Testis (tissue), 3 donors: ENCODE measurements around the gene CD276. TPM values are rescaled to one million over a fixed set of nuclear protein-coding genes. Genes with fewer than 3 reads are reported as not detected.
A peak's percentile ranks its signal among the peaks of the same experiment; 100 is the strongest.

Experiments
- DNase-seq: peaks from one replicate; pipeline ENCODE4 v3.0.0-alpha.2; 2019
- H3K27ac ChIP-seq, 2 donors: fragments of 200-600 bp; sonication (generic); one replicate each; pipeline ENCODE4 v1.5.1; 2019
- H3K27me3 ChIP-seq: fragments of 200-600 bp; sonication (generic); one replicate; pipeline ENCODE4 v1.5.1; 2019
- H3K36me3 ChIP-seq: fragments of 200-600 bp; sonication (generic); one replicate; pipeline ENCODE4 v1.5.1; 2017; ENCODE audit warnings: low read depth; ENCODE audit errors: missing control alignments
- H3K4me1 ChIP-seq: fragments of 200-600 bp; sonication (generic); one replicate; pipeline ENCODE4 v1.5.1; 2019
- H3K4me3 ChIP-seq, 2 donors: fragments of 200-600 bp; sonication (generic); one replicate each; pipeline ENCODE4 v1.5.1; 2017 to 2019
- H3K9me3 ChIP-seq: fragments of 200-600 bp; sonication (generic); one replicate; pipeline ENCODE4 v1.5.1; 2017
- POLR2A ChIP-seq: fragments of 450-650 bp; IDR thresholded peaks from one replicate; pipeline ENCODE4 v1.6.1; 2017; ENCODE audit warnings: antibody characterized with exemption, mild to moderate bottlenecking, moderate library complexity
- WGBS, 2 donors: methylation state at CpG; one replicate each; pipeline ENCODE4 v1.1.5; 2018; 5-methylcytosine and 5-hydroxymethylcytosine counted together
- intact Hi-C: fragments of 100-400 bp; cut with DNase I; formaldehyde crosslinking; loops from one replicate; pipeline ENCODE4 v1.15.1; 2023; ENCODE audit warnings: low total_unique reads
- polyA plus RNA-seq: library from polyadenylated mRNA; stranded (reverse); fragments of 350-450 nt; fragmentation: Illumina TruSeq; extraction: RNeasy Lipid Tissue Mini Kit (QIAGEN cat#74804); gene quantifications from one replicate; pipeline ENCODE4 v1.2.3, GENCODE V29; 2014; ENCODE audit warnings: low read depth, low replicate concordance; ENCODE audit not compliant: insufficient read depth
- total RNA-seq, 2 donors: library from RNA; depleted of rRNA; stranded (reverse); fragments of >200 nt; gene quantifications; one replicate each; pipeline ENCODE4 v1.2.3, GENCODE V29; 2016
- TF ChIP-seq, protein P1 (sequence below), 3 experiments: fragments of 450-650 bp in 2 of 3; fragments of 200-600 bp in 1 of 3; sonication (generic) in 1 of 3; IDR thresholded peaks; one replicate each; pipeline ENCODE4 v1.5.1; 2016 to 2019; ENCODE audit warnings: antibody characterized with exemption in 3 of 3, mild to moderate bottlenecking in 2 of 3, moderate library complexity in 1 of 3

CD276 gene
- total and polyA plus RNA-seq, 3 donors from 2014 or later, result 43.1 to 61.5 (median 50.3) TPM

DNA sequence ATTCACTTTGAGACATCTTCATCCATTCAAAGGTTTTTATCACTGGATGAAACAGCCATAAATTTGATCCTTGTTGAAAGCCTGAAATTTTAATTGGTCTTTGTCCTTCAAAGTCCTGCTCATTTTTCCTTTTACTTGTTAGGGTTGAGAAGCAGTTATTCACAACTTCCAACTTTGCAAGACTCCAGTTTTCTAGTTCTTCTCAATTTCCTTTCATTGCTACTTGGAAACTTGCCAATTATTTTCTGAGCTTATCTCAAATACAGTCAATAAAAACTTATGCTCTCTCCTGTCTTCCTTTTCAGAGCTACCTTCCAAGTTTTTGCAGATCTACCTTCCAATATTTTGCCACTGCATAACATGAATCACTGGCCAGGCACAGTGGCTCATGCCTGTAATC, 23.7 kb upstream of the CD276 start:
- H3K27me3 ChIP-seq, result no peaks in the 10 kb centered on the region
- no peaks in the 10 kb centered on the region for H3K36me3 ChIP-seq
- no peak overlapping the region for H3K27ac ChIP-seq
- H3K4me3 ChIP-seq, result no peak overlapping the region
- H3K4me1 ChIP-seq, result no peaks in the 10 kb centered on the region
- intact Hi-C loops, result no loop called here
- no peak for DNase-seq
- no peaks in the 10 kb centered on the region for H3K9me3 ChIP-seq
- TF ChIP-seq, protein P1, sequence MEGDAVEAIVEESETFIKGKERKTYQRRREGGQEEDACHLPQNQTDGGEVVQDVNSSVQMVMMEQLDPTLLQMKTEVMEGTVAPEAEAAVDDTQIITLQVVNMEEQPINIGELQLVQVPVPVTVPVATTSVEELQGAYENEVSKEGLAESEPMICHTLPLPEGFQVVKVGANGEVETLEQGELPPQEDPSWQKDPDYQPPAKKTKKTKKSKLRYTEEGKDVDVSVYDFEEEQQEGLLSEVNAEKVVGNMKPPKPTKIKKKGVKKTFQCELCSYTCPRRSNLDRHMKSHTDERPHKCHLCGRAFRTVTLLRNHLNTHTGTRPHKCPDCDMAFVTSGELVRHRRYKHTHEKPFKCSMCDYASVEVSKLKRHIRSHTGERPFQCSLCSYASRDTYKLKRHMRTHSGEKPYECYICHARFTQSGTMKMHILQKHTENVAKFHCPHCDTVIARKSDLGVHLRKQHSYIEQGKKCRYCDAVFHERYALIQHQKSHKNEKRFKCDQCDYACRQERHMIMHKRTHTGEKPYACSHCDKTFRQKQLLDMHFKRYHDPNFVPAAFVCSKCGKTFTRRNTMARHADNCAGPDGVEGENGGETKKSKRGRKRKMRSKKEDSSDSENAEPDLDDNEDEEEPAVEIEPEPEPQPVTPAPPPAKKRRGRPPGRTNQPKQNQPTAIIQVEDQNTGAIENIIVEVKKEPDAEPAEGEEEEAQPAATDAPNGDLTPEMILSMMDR (IDR thresholded peaks at IDR 0.05), result no peak
- no peak for TF ChIP-seq POLR2A

DNA sequence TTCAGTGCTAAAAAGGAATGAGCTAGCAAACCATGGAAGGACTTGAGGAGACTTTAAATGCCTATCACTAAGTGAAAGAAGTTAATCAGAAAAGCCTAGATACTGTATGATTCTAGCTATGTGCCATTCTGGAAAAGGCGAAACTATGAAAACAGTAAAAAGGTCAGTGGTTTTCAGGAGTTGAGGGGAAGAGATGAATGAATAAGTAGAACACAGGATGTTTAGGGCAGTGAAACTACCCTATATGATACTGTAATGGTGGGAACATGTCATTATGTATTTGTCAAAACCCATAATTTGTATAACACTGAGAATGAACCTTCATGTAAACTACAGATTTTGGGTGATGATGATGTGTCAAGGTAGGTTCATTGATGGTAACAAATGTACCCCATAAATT, 9.6 kb upstream of the CD276 start:
- Histone ChIP-seq H3K4me1 (peaks cover 2% of the 10 kb centered on the region), H3K27ac (no peak overlapping the region), H3K27me3 (no peaks in the 10 kb centered on the region), H3K9me3 (no peaks in the 10 kb centered on the region), H3K4me3 (no peak overlapping the region), H3K36me3 (no peaks in the 10 kb centered on the region)
- no peak for TF ChIP-seq POLR2A
- TF ChIP-seq, protein P1 (IDR thresholded peaks at IDR 0.05), result no peak
- no peak for DNase-seq
- 97 to 100% methylated on average over 1 of the region's 1 CpG for WGBS, 2 donors
- intact Hi-C loops, result no loop called here

DNA sequence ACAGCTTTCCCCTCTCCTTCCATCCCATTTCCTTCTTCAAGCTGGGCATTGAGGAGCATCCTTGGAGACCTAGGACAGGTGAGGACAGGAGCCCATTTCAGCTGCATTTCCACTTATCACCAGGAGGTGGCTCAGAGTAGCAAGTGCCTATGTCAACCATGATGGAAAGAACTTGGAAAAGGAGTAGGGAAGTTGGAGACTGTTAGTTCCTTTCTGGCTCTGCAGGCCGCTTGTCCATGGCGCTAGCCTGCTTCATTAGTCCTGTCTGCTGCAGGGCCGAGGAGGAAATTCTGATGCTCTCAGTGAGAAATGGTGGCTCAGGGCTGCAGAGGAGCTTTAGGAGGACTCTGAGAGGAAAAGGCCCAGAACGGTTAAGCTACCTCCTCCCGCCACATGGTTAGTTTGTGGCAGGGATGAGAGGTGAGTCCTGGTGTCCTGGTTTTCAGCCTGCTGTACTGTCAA, 7.0 kb upstream of the CD276 start:
- Histone ChIP-seq H3K27ac (no peak overlapping the region), H3K36me3 (no peaks in the 10 kb centered on the region), H3K4me1 (peaks cover 2% of the 10 kb centered on the region), H3K4me3 (no peak overlapping the region), H3K9me3 (no peaks in the 10 kb centered on the region), H3K27me3 (no peaks in the 10 kb centered on the region)
- 63 to 64% methylated on average over 5 of the region's 5 CpGs for WGBS, 2 donors
- no peak for TF ChIP-seq POLR2A
- TF ChIP-seq, protein P1 (IDR thresholded peaks at IDR 0.05), result peak; percentile 77 to 85 (median 79)
- intact Hi-C loops, result no loop called here
- DNase-seq, result peak; percentile 80

DNA sequence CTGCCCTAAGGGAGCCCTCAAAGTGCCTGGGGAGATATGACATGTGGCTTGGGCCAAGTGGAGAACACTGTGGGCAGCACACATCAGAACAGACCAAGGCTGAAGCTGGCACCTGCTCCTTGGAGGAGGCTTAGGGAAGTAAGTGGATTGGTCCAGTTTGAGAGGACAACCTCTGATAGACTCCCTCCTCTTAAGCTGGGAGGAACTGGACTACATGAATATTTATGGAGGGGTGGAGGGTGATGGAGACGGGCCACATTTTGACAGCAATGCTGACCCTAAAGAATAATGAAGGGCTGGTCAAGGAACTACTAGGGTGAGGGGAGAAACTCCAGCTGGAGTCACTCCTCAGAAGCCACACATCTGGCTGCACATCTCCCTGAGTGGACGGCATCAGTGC, 6.5 kb upstream of the CD276 start:
- TF ChIP-seq, protein P1 (IDR thresholded peaks at IDR 0.05), result no peak
- TF ChIP-seq POLR2A, result no peak
- WGBS, 2 donors, result 80 to 91% methylated on average over 2 of the region's 2 CpGs
- Histone ChIP-seq H3K36me3 (no peaks in the 10 kb centered on the region), H3K27ac (no peak overlapping the region), H3K9me3 (no peaks in the 10 kb centered on the region), H3K4me3 (no peak overlapping the region), H3K4me1 (peaks cover 2% of the 10 kb centered on the region), H3K27me3 (no peaks in the 10 kb centered on the region)
- intact Hi-C loops, result no loop called here
- no peak for DNase-seq

DNA sequence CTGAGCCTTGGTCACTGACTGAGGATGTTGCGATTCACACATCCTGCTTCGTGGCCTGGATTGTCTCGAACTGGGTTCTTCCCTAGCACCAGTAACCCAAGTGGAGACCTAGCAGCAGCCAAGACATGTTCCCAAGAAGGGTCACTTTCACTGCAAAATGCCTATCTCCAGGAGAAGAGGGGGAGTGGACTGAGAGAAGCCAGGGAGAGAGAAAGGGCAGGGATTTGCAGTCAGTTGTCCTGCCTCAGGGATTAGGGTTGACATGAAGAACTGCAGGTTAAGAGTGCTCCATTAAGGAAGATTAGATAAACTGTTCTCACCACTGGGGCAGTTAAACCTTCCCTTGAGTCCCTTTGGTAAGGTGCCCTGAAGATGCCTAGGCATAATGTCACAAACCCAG, 5.7 kb upstream of the CD276 start:
- no peaks in the 10 kb centered on the region for H3K27me3 ChIP-seq
- WGBS, 2 donors, result 65 to 87% methylated on average over 3 of the region's 3 CpGs
- H3K4me3 ChIP-seq, result no peak overlapping the region
- H3K4me1 ChIP-seq, result peaks cover 5% of the 10 kb centered on the region
- H3K36me3 ChIP-seq, result no peaks in the 10 kb centered on the region
- H3K9me3 ChIP-seq, result no peaks in the 10 kb centered on the region
- DNase-seq, result no peak
- H3K27ac ChIP-seq, result no peak overlapping the region
- intact Hi-C loops, result no loop called here
- no peak for TF ChIP-seq POLR2A
- TF ChIP-seq, protein P1 (IDR thresholded peaks at IDR 0.05), result no peak
